Natural killer cell (primary cell): ENCODE measurements around the gene EVI5. TPM values are rescaled to one million over a fixed set of nuclear protein-coding genes. Genes with fewer than 3 reads are reported as not detected.

ENCODE experiments used
- ATAC-seq, 3 donors: fragments of 150-1000 bp in 2 of 3; fragments of 200-7000 bp in 1 of 3; cut with Tn5 transposase; 1 replicate in 1 of 3; 2 replicates in 2 of 3; pipeline ENCODE4 v1.10.0; 2021; ENCODE audit warnings: mild to moderate bottlenecking in 2 of 3, moderate library complexity in 2 of 3
- DNase-seq, 2 donors: peaks; one replicate each; pipeline versions ENCODE4 v3.0.0 to v3.0.0-alpha.2; 2013 to 2021; ENCODE audit warnings: mixed read lengths in 1 of 2
- H3K27ac ChIP-seq: one replicate; pipeline ENCODE4 v1.5.1; 2013; ENCODE audit warnings: mild to moderate bottlenecking, low read length
- H3K27me3 ChIP-seq: one replicate; pipeline ENCODE4 v1.6.1; 2013; ENCODE audit warnings: low read length; ENCODE audit not compliant: control insufficient read depth, insufficient read depth
- H3K36me3 ChIP-seq: one replicate; pipeline ENCODE4 v1.6.1; 2013; ENCODE audit warnings: low read length; ENCODE audit not compliant: control insufficient read depth, insufficient read depth
- H3K4me1 ChIP-seq: one replicate; pipeline ENCODE4 v1.6.1; 2013; ENCODE audit warnings: low read length; ENCODE audit not compliant: control insufficient read depth, insufficient read depth
- H3K4me3 ChIP-seq: one replicate; pipeline ENCODE4 v1.5.1; 2013; ENCODE audit warnings: low read length
- H3K9me3 ChIP-seq: one replicate; pipeline ENCODE4 v1.6.1; 2013; ENCODE audit warnings: low read length; ENCODE audit not compliant: control insufficient read depth, insufficient read depth
- H3K27ac Mint-ChIP-seq, 2 donors: one replicate each; pipeline ENCODE4 v1.8.0; 2022; ENCODE audit warnings: mild to moderate bottlenecking in 2 of 2, mixed read lengths in 2 of 2, moderate library complexity in 1 of 2
- H3K27me3 Mint-ChIP-seq, 2 donors: one replicate each; pipeline ENCODE4 v1.8.0; 2022; ENCODE audit warnings: low read depth in 2 of 2, mixed read lengths in 2 of 2
- H3K36me3 Mint-ChIP-seq: one replicate; pipeline ENCODE4 v1.8.0; 2022; ENCODE audit warnings: mixed read lengths
- H3K4me1 Mint-ChIP-seq, 2 donors: one replicate each; pipeline ENCODE4 v1.8.0; 2022; ENCODE audit warnings: mixed read lengths in 2 of 2
- H3K4me3 Mint-ChIP-seq: one replicate; pipeline ENCODE4 v1.8.0; 2022; ENCODE audit warnings: mild to moderate bottlenecking, moderate library complexity, mixed read lengths
- H3K9me3 Mint-ChIP-seq, 2 donors: one replicate each; pipeline ENCODE4 v1.8.0; 2022; ENCODE audit warnings: mixed read lengths in 2 of 2
- CTCF ChIP-seq: fragments of 200-600 bp; IDR thresholded peaks from one replicate; pipeline ENCODE4 v1.8.0; 2022; ENCODE audit warnings: antibody characterized with exemption
- whole genome bisulfite sequencing: methylation state at CpG from one replicate; pipeline ENCODE4 v1.1.7; 2013; ENCODE audit warnings: missing lambda C conversion rate; ENCODE audit not compliant: insufficient coverage; 5-methylcytosine and 5-hydroxymethylcytosine counted together
- intact Hi-C: fragments of 100-400 bp; cut with micrococcal nuclease; formaldehyde crosslinking; loops from one replicate; pipeline ENCODE4 v1.14.2; 2022
- total RNA-seq, 4 donors: library from RNA; stranded (reverse); fragments of 120-200 nt in 1 of 4; gene quantifications; one replicate each; pipeline versions ENCODE4 v1.2.3 to v1.2.4, GENCODE V29; 2013 to 2022

EVI5 gene
- total RNA-seq, 3 donors from 2014 or later (not counting 1 experiment from before 2014, with no cell fraction given) = 3.9 to 6.0 (median 5.5) TPM

GRCh38 chr1:92817986-92818764 lies 33.3 kb upstream of the EVI5 start:
- peak; percentile 61 for TF ChIP-seq CTCF
- no peaks in the 10 kb centered on the region for H3K36me3 ChIP-seq
- H3K27ac Mint-ChIP-seq = no peak overlapping the region
- H3K27me3 ChIP-seq = no peaks in the 10 kb centered on the region
- no peak overlapping the region for H3K4me3 ChIP-seq
- H3K9me3 Mint-ChIP-seq = no peaks in the 10 kb centered on the region
- no peaks in the 10 kb centered on the region for H3K9me3 ChIP-seq
- no peak overlapping the region for H3K27ac ChIP-seq
- WGBS = 97% methylated on average over 3 of the region's 3 CpGs
- DNase-seq (peak in 1 of 2 donors; percentile 61), ATAC-seq (peak; percentile 65 to 78 (median 67))
- H3K4me3 Mint-ChIP-seq = no peak overlapping the region
- H3K36me3 Mint-ChIP-seq = no peaks in the 10 kb centered on the region
- no peaks in the 10 kb centered on the region for H3K4me1 ChIP-seq
- H3K27me3 Mint-ChIP-seq = peaks cover 14 to 28% of the 10 kb centered on the region in 2 donors
- intact Hi-C loops = loop anchor here (1.0 kb wide), 2 partner anchors 69 to 821 kb away; no protein-coding TSS in a partner anchor
- H3K4me1 Mint-ChIP-seq = no peaks in the 10 kb centered on the region

GRCh38 chr1:92817137-92817697 lies 32.3 kb upstream of the EVI5 start:
- Mint-ChIP-seq H3K27me3 (peaks cover 17 to 37% of the 10 kb centered on the region in 2 donors), H3K4me1 (no peaks in the 10 kb centered on the region), H3K4me3 (no peak overlapping the region), H3K9me3 (no peaks in the 10 kb centered on the region), H3K36me3 (no peaks in the 10 kb centered on the region), H3K27ac (no peak overlapping the region)
- no peak for DNase-seq
- Histone ChIP-seq H3K4me1 (no peaks in the 10 kb centered on the region), H3K9me3 (no peaks in the 10 kb centered on the region), H3K27ac (no peak overlapping the region), H3K4me3 (no peak overlapping the region), H3K36me3 (no peaks in the 10 kb centered on the region), H3K27me3 (no peaks in the 10 kb centered on the region)
- intact Hi-C loops = no loop called here
- no peak for ATAC-seq
- 67% methylated on average over 1 of the region's 1 CpG for WGBS
- no peak for TF ChIP-seq CTCF

- no peak overlapping the region for H3K4me3 Mint-ChIP-seq
- Histone ChIP-seq H3K4me3 (no peak overlapping the region), H3K36me3 (no peaks in the 10 kb centered on the region), H3K9me3 (no peaks in the 10 kb centered on the region), H3K27ac (no peak overlapping the region), H3K27me3 (no peaks in the 10 kb centered on the region), H3K4me1 (no peaks in the 10 kb centered on the region)
- no peak overlapping the region for H3K27ac Mint-ChIP-seq
- H3K36me3 Mint-ChIP-seq = no peaks in the 10 kb centered on the region
- WGBS = 75% methylated on average over 2 of the region's 2 CpGs
- no peak for TF ChIP-seq CTCF
- ATAC-seq (no peak), DNase-seq (no peak)
- intact Hi-C loops = no loop called here
- no peaks in the 10 kb centered on the region for H3K9me3 Mint-ChIP-seq
- peaks cover 17 to 42% of the 10 kb centered on the region in 2 donors for H3K27me3 Mint-ChIP-seq
- H3K4me1 Mint-ChIP-seq = no peaks in the 10 kb centered on the region
Observed at GRCh38 chr1:92816732-92817131, 31.8 kb upstream of the EVI5 start.
